Measurements from ENCODE around the gene NDUFA11.
A peak's percentile ranks its signal among the peaks of the same experiment; 100 is the strongest.

Gene NDUFA11

GRCh38 chr19:5850743-5851293 is 52.8 kb downstream of the NDUFA11 start:
- no peak overlapping the region for H3K27ac ChIP-seq (ENCODE audit: extremely low read depth, low read depth, low read length)
- ChIA-PET POLR2A (no interaction called here), CTCF (interaction anchor here (0.6 to 2.1 kb wide), 3 partner anchors 11 to 666 kb away, joined by 3 to 9 read pairs (median 5); partner anchors contain the start of gene FUT6)
- H3K4me1 ChIP-seq (ENCODE audit: control insufficient read depth, insufficient read depth, low read length): no peaks in the 10 kb centered on the region
- no peak overlapping the region for H3K4me3 ChIP-seq (ENCODE audit: low read depth, low read length)
- no peaks in the 10 kb centered on the region for H3K36me3 ChIP-seq (ENCODE audit: control insufficient read depth in 2 of 2, insufficient read depth in 1 of 2, low read length in 2 of 2)
- H3K9me3 ChIP-seq (ENCODE audit: control insufficient read depth, insufficient read depth, low read depth, low read length): no peaks in the 10 kb centered on the region
- TF ChIP-seq ATF2 (tag by site-specific recombination; IDR thresholded peaks at IDR 0.05; ENCODE audit: low read depth) (no peak), ZBTB17 (tag by site-specific recombination; IDR thresholded peaks at IDR 0.05) (peak; percentile 52), ZBTB44 (tag by site-specific recombination; IDR thresholded peaks at IDR 0.05) (peak; percentile 33; the same call in 1 of the 2 replicates), ZNF121 (tag by site-specific recombination; IDR thresholded peaks at IDR 0.05) (peak; percentile 45; the same call in 1 of the 2 replicates), ZNF10 (tag by site-specific recombination; IDR thresholded peaks at IDR 0.05) (no peak), ZNF76 (tag by site-specific recombination; IDR thresholded peaks at IDR 0.05; ENCODE audit: borderline replicate concordance, low read depth) (no peak), ZNF366 (tag by site-specific recombination; conservative IDR thresholded peaks at IDR 0.05) (0 out of 2 replicates have a peak, but pooled peaks have one; percentile 28), ZNF692 (tag by site-specific recombination; IDR thresholded peaks at IDR 0.05) (peak; percentile 29; the same call in 1 of the 2 replicates), ZNF223 (tag by site-specific recombination; IDR thresholded peaks at IDR 0.05) (no peak), ZBTB21 (tag by site-specific recombination; IDR thresholded peaks at IDR 0.05) (0 out of 2 replicates have a peak, but pooled peaks have one; percentile 8), ZNF175 (tag by site-specific recombination; IDR thresholded peaks at IDR 0.05) (no peak), SCRT1 (tag by site-specific recombination; IDR thresholded peaks at IDR 0.05; ENCODE audit: borderline replicate concordance) (0 out of 2 replicates have a peak, but pooled peaks have one; percentile 36), HOXC10 (CRISPR knock-in tag; IDR thresholded peaks at IDR 0.05) (no peak), ZNF324 (tag by site-specific recombination; IDR thresholded peaks at IDR 0.05) (no peak), AEBP2 (tag by site-specific recombination; IDR thresholded peaks at IDR 0.05; ENCODE audit: borderline replicate concordance) (no peak), ZFP41 (tag by site-specific recombination; IDR thresholded peaks at IDR 0.05; ENCODE audit: borderline replicate concordance) (no peak), ZNF624 (tag by site-specific recombination; IDR thresholded peaks at IDR 0.05) (no peak), ZNF629 (tag by site-specific recombination; IDR thresholded peaks at IDR 0.05) (0 out of 2 replicates have a peak, but pooled peaks have one; percentile 17), ZNF398 (tag by site-specific recombination; IDR thresholded peaks at IDR 0.05) (peak; percentile 63), YY2 (tag by site-specific recombination; IDR thresholded peaks at IDR 0.05) (no peak), ZNF530 (tag by site-specific recombination; IDR thresholded peaks at IDR 0.05; ENCODE audit: low read depth) (no peak), ZNF394 (tag by site-specific recombination; IDR thresholded peaks at IDR 0.05; ENCODE audit: borderline replicate concordance) (peak; percentile 87), PRDM10 (tag by site-specific recombination; IDR thresholded peaks at IDR 0.05) (0 out of 2 replicates have a peak, but pooled peaks have one; percentile 17)
- TF ChIP-seq, protein P1, sequence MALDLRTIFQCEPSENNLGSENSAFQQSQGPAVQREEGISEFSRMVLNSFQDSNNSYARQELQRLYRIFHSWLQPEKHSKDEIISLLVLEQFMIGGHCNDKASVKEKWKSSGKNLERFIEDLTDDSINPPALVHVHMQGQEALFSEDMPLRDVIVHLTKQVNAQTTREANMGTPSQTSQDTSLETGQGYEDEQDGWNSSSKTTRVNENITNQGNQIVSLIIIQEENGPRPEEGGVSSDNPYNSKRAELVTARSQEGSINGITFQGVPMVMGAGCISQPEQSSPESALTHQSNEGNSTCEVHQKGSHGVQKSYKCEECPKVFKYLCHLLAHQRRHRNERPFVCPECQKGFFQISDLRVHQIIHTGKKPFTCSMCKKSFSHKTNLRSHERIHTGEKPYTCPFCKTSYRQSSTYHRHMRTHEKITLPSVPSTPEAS (tag by site-specific recombination; IDR thresholded peaks at IDR 0.05): no peak
